MM.1S (cell line): ENCODE data around the gene LRRC25.

Source experiments
- CTCF ChIP-seq: fragments of 300-600 bp; sonication (generic); IDR thresholded peaks from 2 replicates; pipeline ENCODE4 v1.5.1; 2016; ENCODE audit warnings: antibody characterized with exemption, low read length, mixed read lengths
- EZH2 ChIP-seq: fragments of 300-600 bp; sonication (generic); optimal IDR thresholded peaks from 2 replicates; pipeline ENCODE3; 2017; ENCODE audit warnings: low read depth, mild to moderate bottlenecking, antibody characterized with exemption, low read length, mixed read lengths
- EZH2phosphoT487 ChIP-seq: fragments of 300-600 bp; sonication (generic); IDR thresholded peaks from 2 replicates; pipeline ENCODE4 v1.6.1; 2018; ENCODE audit warnings: antibody characterized with exemption, low read length

DNA sequence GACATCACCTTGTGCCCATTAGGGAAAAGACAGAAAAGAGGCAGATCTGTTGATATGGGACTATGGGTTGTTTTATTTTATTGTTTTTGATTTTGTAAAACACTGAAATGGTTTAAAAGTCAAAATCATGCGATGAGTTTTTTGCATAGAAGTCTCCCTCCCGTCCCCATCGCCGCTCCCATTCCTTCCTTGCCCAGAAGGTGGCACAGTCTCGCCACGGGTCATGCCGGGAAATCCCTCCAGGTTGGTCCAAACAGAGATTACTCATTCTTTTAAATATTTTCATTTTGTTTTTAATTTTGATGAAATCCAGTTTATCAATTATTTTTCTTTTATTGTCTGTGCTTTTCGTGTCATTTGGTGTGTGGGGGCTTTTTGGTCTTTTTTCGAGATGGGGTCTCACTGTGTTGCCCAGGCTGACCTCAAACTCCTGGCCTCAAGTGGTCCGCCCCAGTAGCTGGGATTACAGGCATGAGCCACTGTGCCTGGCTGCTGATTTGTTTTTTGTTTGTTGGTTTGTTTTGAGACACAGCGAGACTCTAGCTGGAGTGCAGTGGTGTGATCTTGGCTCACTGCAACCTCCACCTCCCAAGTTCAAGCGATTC lies 47.8 kb downstream of the LRRC25 start:
- peak; percentile 34 for TF ChIP-seq CTCF
- TF ChIP-seq EZH2: no peak
- TF ChIP-seq EZH2phosphoT487: no peak
